ENCODE measurements around the gene ZFP2. TPM values are rescaled to one million over a fixed set of nuclear protein-coding genes. Genes with fewer than 3 reads are reported as not detected.
A peak's percentile ranks its signal among the peaks of the same experiment; 100 is the strongest.

ZFP2 gene
- total RNA-seq, 2 donors from 2014 or later: 2.3 TPM

DNA sequence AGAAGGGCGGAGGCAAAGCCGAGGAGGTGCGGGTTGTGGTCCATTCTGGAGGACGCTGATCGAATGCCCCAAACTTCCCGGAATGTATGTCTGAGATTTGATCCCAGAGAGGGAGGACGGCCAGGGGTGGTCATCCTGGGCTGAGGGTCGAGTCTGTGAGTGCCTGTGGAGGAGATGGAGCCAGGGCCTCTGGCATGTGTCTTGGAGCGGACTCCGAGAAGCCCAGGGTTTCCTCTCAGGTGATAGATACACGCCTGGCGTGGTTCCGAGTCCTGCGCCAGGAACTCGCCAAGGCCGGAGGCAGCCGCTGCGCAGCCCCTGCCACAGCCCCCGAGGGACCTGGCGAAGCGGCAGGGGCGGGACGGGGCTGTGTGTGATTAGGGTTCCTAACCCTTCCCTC is 45.6 kb downstream of the ZFP2 start:
- intact Hi-C loops (cut with DNase I): loop anchor here in 1 of 2 donors (10.0 kb wide), 1 partner anchor 83 kb away; the partner anchor contains the start of gene ZNF879
- no peak for DNase-seq (ENCODE audit: low spot score)

DNA sequence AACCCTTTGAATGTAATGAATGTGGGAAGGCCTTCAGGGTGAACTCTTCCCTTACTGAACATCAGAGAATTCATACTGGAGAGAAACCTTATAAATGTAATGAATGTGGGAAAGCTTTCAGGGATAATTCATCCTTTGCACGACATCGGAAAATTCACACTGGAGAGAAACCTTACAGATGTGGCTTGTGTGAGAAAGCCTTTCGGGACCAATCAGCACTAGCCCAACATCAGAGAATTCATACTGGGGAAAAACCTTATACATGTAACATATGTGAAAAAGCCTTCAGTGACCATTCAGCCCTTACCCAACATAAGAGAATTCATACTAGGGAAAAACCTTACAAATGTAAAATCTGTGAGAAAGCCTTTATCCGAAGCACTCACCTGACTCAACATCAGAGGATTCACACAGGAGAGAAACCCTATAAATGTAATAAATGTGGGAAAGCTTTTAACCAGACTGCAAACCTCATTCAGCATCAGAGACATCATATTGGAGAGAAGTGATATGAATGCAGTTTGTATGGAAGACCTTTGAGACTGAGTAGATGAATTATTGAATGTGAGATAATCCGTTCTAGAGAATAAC is 69.8 kb downstream of the ZFP2 start:
- DNase-seq (ENCODE audit: low spot score): no peak
- intact Hi-C loops (cut with DNase I): no loop called here

DNA sequence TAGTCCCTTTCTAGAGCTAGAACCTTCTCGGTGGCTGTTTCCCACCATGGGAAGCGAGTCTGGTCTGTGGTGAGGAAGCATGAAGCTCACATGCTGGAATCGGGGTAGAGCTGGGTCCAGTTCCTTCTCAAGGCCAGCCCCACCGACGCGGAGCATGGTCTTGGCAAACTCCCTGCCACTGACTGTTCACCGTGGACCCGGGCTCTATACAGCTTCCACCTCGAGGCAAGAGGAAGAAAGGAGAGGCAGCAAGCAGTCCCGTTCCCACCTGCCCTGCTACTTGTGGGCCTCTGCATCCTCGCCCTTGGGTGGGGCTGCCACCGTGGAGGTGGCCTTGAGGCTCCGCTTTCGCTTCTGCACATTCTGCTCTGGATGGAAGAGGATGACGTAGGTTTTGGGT is 85.7 kb downstream of the ZFP2 start:
- peak; percentile 45 for DNase-seq (ENCODE audit: low spot score)
- intact Hi-C loops (cut with DNase I): no loop called here

Other genes starting within 250 kb of the ZFP2 start
- 10 to 100 TPM; 11.1 to 14.2 TPM for gene ZNF354A, start 165.3 kb upstream of the ZFP2 start, total RNA-seq
- gene ZNF354B, start 36.0 kb upstream of the ZFP2 start, total RNA-seq: 10 to 100 TPM; 13.4 to 15.2 TPM
- gene ZNF454, start 45.3 kb downstream of the ZFP2 start, total RNA-seq: 1 to 10 TPM; 2.3 to 3.4 TPM
- gene GRM6, start 99.4 kb downstream of the ZFP2 start, total RNA-seq: not detected
- gene ZNF879, start 127.9 kb downstream of the ZFP2 start, total RNA-seq: 1 to 10 TPM; 2.7 to 3.2 TPM
- 1 to 10 TPM; 6.3 to 6.7 TPM for gene ZNF354C, start 164.5 kb downstream of the ZFP2 start, total RNA-seq

Data from posterior vena cava (tissue), 2 donors.